ENCODE results near the gene FSIP2. TPM values are rescaled to one million over a fixed set of nuclear protein-coding genes. Genes with fewer than 3 reads are reported as not detected.

FSIP2 gene
- total and polyA plus RNA-seq, 2 donors (not counting 3 experiments of a cell fraction or from before 2014, with no cell fraction given) = 0.04 to 0.24 TPM

DNA sequence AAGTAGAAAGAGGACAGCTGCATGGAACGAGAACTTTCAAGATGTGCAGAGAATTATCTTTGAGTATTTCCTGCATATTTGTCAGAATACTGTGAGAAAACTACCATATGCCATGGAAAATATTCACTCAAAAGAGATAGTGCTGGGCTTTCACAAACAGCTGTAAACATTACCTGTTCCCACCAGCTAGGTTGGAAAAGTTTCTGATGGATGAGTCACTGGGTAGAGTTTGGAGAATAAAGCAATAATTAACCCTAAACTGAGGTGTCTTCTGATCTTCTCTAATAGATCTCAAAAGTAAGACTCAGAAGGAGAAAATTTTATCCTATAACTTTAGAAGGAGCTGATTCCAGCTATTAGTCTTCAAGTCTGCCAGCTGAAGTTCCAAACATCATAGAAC is 3.9 kb upstream of the FSIP2 start:
- FAIRE-seq (no peak), DNase-seq (ENCODE audit: low read depth, low spot score) (no peak)
- peaks cover 0 to 2% of the 10 kb centered on the region in 2 experiments for H3K27me3 ChIP-seq (ENCODE audit: control insufficient read depth in 2 of 2, insufficient read depth in 2 of 2, low read length in 2 of 2)
- intact Hi-C loops (cut with micrococcal nuclease) = no loop called here
- H2AFZ ChIP-seq (ENCODE audit: low read depth, low read length) = no peak overlapping the region
- no peaks in the 10 kb centered on the region for H3K9me1 ChIP-seq (replicated peaks; ENCODE audit: control insufficient read depth, extremely low read depth, insufficient read depth, low read length)
- H4K20me1 ChIP-seq (replicated peaks; ENCODE audit: control insufficient read depth, extremely low read depth, insufficient read depth, low read length) = no peaks in the 10 kb centered on the region
- no peak for TF ChIP-seq POLR2AphosphoS5 (IDR thresholded peaks at IDR 0.05; ENCODE audit: insufficient read depth, low read depth, low read length)
- no peak for TF ChIP-seq POLR2A (IDR thresholded peaks at IDR 0.05; ENCODE audit: low read depth, low read length)
- TF ChIP-seq, protein P1, sequence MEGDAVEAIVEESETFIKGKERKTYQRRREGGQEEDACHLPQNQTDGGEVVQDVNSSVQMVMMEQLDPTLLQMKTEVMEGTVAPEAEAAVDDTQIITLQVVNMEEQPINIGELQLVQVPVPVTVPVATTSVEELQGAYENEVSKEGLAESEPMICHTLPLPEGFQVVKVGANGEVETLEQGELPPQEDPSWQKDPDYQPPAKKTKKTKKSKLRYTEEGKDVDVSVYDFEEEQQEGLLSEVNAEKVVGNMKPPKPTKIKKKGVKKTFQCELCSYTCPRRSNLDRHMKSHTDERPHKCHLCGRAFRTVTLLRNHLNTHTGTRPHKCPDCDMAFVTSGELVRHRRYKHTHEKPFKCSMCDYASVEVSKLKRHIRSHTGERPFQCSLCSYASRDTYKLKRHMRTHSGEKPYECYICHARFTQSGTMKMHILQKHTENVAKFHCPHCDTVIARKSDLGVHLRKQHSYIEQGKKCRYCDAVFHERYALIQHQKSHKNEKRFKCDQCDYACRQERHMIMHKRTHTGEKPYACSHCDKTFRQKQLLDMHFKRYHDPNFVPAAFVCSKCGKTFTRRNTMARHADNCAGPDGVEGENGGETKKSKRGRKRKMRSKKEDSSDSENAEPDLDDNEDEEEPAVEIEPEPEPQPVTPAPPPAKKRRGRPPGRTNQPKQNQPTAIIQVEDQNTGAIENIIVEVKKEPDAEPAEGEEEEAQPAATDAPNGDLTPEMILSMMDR (IDR thresholded peaks at IDR 0.05; ENCODE audit: extremely low read depth in 1 of 2, insufficient read depth in 1 of 2, low read depth in 1 of 2, low read length in 2 of 2) = no peak
- TF ChIP-seq, protein P2, sequence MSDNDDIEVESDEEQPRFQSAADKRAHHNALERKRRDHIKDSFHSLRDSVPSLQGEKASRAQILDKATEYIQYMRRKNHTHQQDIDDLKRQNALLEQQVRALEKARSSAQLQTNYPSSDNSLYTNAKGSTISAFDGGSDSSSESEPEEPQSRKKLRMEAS (IDR thresholded peaks at IDR 0.05; ENCODE audit: insufficient read depth, insufficient read length) = no peak
- TF ChIP-seq JUN (IDR thresholded peaks at IDR 0.05; ENCODE audit: borderline replicate concordance, insufficient read depth, insufficient read length, low read depth) = no peak
- TF ChIP-seq MYC (IDR thresholded peaks at IDR 0.05; ENCODE audit: low read depth, low read length) = no peak
- TF ChIP-seq EZH2 (IDR thresholded peaks at IDR 0.05; ENCODE audit: borderline replicate concordance, low read depth, low read length, severe bottlenecking) = no peak
- no peak for TF ChIP-seq GATA2 (IDR thresholded peaks at IDR 0.05; ENCODE audit: insufficient read depth, insufficient read length, low read depth, low read length)
- no peak for TF ChIP-seq FOS (IDR thresholded peaks at IDR 0.05; ENCODE audit: borderline replicate concordance, insufficient read depth, low read length)
- H3K4me3 ChIP-seq (replicated peaks in 1 of 3; ENCODE audit: insufficient read depth in 1 of 3, low read depth in 1 of 3, low read length in 3 of 3) = no peak overlapping the region
- H3K9me3 ChIP-seq (replicated peaks; ENCODE audit: control insufficient read depth, insufficient read depth, low read length) = no peaks in the 10 kb centered on the region
- H3K36me3 ChIP-seq (ENCODE audit: control insufficient read depth in 2 of 2, extremely low read depth in 1 of 2, insufficient read depth in 2 of 2, low read length in 2 of 2) = no peaks in the 10 kb centered on the region
- ChIA-PET CTCF (interaction anchor here (0.9 kb wide), 1 partner anchor 1001 kb away, joined by 3 read pairs; no protein-coding TSS in a partner anchor), POLR2A (no interaction called here)
- no peaks in the 10 kb centered on the region for H3K79me2 ChIP-seq (ENCODE audit: control insufficient read depth, insufficient read depth, low read length)
- no peak overlapping the region for H3K27ac ChIP-seq (ENCODE audit: insufficient read depth, low read depth, low read length)
- BruUV-seq (replicated peaks) = no TSS peak
- peaks cover 2% of the 10 kb centered on the region for H3K4me1 ChIP-seq (ENCODE audit: control insufficient read depth, extremely low read depth, insufficient read depth, low read length)
- H3K9ac ChIP-seq (replicated peaks; ENCODE audit: extremely low read depth, insufficient read depth, low read length) = no peak overlapping the region
- no peak overlapping the region for H3K4me2 ChIP-seq (ENCODE audit: insufficient read depth, low read length)
- dilution Hi-C loops (cut with MboI; ENCODE audit: extremely low pct_ligation_motif_present, low sequenced_read_pairs) = no loop called here

Data from endothelial cell of umbilical vein (primary cell).